Hematopoietic multipotent progenitor cell (in vitro differentiated cells): ENCODE results near the gene PROP1. TPM values are rescaled to one million over a fixed set of nuclear protein-coding genes. Genes with fewer than 3 reads are reported as not detected.
"Not testable (repeated sequence)": the region's sequence is repeated elsewhere in the genome, so short reads cannot be mapped to it uniquely, and the experiment has no call there.

Experiments
- DNase-seq, 3 donors: peaks; one replicate each; pipeline ENCODE4 v3.0.0-alpha.2; 2011 to 2015; ENCODE audit warnings: low read depth in 2 of 3, low spot score in 2 of 3
- total RNA-seq: library from RNA; depleted of rRNA; stranded (reverse); fragments of >200 nt; gene quantifications from one replicate; pipeline ENCODE4 v1.2.3, GENCODE V29; 2012

Gene PROP1
- total RNA-seq, 1 donor, result not detected

DNA sequence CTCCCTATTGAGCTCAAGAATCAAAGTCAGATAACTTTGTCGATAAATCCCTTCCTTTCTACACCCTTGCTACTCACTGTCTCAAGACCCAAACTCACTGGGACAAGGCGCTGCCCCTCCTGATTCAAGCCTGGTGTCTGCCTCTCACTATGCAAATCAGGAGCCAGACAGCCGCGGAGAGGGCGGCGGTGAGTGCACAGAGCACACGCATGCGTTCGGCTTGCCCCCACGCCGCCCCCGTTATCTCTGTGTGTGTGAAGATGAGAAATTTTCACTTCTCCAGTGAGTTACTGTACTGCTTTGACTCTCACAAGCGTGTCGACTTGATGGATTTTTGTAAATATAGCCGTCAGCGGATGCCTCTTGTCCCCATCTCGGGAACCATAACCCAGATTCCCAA lies 47.0 kb downstream of the PROP1 start:
- not testable (repeated sequence) for DNase-seq

GRCh38 chr5:177947912-177948311 lies 48.1 kb downstream of the PROP1 start:
- DNase-seq, result not testable (repeated sequence)

DNA sequence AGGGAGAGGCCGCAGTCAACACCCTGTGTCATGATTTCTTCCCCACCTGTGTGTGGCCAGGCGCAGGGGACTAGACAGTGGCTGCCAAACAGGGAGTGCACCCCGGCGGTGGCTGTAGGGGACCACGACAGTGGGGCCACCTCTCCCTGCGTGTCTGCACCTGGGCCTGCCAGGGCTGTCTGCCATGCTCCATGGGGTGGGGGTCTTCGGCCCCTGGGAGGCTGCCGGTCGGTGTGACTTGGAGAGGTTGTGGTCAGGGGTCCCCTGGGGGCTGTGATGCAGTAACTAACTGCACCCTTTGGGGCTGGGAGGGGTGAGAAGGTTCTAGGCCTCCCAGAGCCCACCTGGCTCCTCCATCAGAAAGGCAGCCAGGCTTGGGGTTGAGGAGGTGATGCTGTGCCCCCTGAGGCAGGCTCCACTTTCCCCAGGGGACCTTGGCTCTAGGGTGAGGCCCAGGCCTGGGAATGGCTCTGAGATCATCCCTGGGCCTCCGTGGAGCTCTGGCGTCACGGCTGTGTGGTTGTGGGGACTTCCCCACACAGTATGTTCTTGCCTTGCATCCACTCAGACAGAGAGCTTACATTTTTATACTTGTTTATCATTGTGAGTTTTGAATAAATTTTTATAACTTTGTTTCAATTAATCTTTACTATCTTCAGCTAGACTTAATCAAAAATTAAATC lies 50.3 kb downstream of the PROP1 start:
- not testable (repeated sequence) for DNase-seq

GRCh38 chr5:177945145-177945544 lies 50.9 kb downstream of the PROP1 start:
- not testable (repeated sequence) for DNase-seq

GRCh38 chr5:177943805-177944736 lies 52.0 kb downstream of the PROP1 start:
- DNase-seq, result peak in 2 of 3 donors; percentile 10 to 26

GRCh38 chr5:177942896-177943295 lies 53.1 kb downstream of the PROP1 start:
- DNase-seq, result peak in 2 of 3 donors; percentile 30 to 73

Other genes starting within 250 kb of the PROP1 start
- 0.27 TPM for gene FAM153A, start 213.3 kb downstream of the PROP1 start, total RNA-seq
- 5.1 TPM for gene N4BP3, start 117.3 kb upstream of the PROP1 start, total RNA-seq
- gene RMND5B, start 134.8 kb upstream of the PROP1 start, total RNA-seq, result 30.4 TPM
- 122 TPM for gene NHP2, start 157.6 kb upstream of the PROP1 start, total RNA-seq
- not detected for gene GMCL2, start 191.1 kb upstream of the PROP1 start, total RNA-seq
- 53.1 TPM for gene HNRNPAB, start 208.3 kb upstream of the PROP1 start, total RNA-seq
- gene PHYKPL, start 236.6 kb upstream of the PROP1 start, total RNA-seq, result 106 TPM